Measurements from ENCODE around the gene KCNIP2. TPM values are rescaled to one million over a fixed set of nuclear protein-coding genes. Genes with fewer than 3 reads are reported as not detected.

Gene KCNIP2
- total RNA-seq, 4 donors from 2014 or later, result 1.1 to 5.2 (median 2.2) TPM

DNA sequence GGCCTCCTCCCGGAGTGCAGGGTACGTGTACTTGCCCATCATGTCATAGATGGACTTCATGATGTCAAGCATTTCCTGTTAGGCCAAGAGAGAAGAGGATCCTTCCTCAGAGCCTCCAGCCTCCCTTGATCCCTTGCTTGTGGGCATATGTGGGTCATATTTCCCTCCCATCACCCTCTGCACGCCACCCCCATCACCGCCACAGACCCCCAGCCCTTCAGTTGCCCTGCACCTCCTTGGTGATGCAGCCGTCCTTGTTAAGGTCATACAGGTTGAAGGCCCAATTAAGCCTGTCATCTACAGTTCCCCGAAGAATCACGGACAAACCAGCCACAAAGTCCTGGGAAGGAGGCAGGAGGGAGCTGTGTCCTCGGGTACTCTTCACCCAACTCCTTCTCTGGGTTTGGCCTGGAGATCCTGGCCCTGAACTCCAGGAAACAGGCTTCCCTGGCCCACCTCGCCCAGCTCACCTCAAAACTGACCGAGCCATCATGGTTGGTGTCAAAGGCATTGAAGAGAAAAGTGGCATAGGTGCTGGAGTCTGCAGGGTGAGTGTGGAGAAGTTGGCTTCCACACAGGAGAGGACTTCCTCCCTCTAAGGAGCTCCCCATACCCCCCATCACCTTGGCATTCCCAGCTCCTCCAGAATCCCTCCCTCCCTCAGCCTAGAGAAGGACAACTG lies 15.5 kb downstream of the KCNIP2 start:
- H3K9me3 ChIP-seq, result no peaks in the 10 kb centered on the region
- no peak for DNase-seq
- TF ChIP-seq POLR2A (IDR thresholded peaks at IDR 0.05) (no peak), POLR2AphosphoS5 (IDR thresholded peaks at IDR 0.05) (no peak), EP300 (IDR thresholded peaks at IDR 0.05; ENCODE audit: low read depth) (no peak)
- TF ChIP-seq, protein P1, sequence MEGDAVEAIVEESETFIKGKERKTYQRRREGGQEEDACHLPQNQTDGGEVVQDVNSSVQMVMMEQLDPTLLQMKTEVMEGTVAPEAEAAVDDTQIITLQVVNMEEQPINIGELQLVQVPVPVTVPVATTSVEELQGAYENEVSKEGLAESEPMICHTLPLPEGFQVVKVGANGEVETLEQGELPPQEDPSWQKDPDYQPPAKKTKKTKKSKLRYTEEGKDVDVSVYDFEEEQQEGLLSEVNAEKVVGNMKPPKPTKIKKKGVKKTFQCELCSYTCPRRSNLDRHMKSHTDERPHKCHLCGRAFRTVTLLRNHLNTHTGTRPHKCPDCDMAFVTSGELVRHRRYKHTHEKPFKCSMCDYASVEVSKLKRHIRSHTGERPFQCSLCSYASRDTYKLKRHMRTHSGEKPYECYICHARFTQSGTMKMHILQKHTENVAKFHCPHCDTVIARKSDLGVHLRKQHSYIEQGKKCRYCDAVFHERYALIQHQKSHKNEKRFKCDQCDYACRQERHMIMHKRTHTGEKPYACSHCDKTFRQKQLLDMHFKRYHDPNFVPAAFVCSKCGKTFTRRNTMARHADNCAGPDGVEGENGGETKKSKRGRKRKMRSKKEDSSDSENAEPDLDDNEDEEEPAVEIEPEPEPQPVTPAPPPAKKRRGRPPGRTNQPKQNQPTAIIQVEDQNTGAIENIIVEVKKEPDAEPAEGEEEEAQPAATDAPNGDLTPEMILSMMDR (IDR thresholded peaks at IDR 0.05), result no peak
- peaks cover 4 to 17% (median 11%) of the 10 kb centered on the region in 4 donors for H3K4me1 ChIP-seq
- H3K27me3 ChIP-seq, result no peaks in the 10 kb centered on the region
- H3K27ac ChIP-seq, result no peak overlapping the region
- no peaks in the 10 kb centered on the region for H3K36me3 ChIP-seq
- 80 to 90% methylated on average over 1 to 10 of the region's 10 CpGs for WGBS, 2 donors (ENCODE audit: low coverage in 1 of 2)
- in situ Hi-C loops (cut with MboI; ENCODE audit: low pct_ligation_motif_present in 1 of 4, low pct_unique_long_range_greater_than_20kb in 1 of 4, low sequenced_read_pairs in 3 of 4), result no loop called here
- intact Hi-C loops (cut with DNase I; ENCODE audit: low total_unique reads), result no loop called here
- no peak overlapping the region for H3K4me3 ChIP-seq

DNA sequence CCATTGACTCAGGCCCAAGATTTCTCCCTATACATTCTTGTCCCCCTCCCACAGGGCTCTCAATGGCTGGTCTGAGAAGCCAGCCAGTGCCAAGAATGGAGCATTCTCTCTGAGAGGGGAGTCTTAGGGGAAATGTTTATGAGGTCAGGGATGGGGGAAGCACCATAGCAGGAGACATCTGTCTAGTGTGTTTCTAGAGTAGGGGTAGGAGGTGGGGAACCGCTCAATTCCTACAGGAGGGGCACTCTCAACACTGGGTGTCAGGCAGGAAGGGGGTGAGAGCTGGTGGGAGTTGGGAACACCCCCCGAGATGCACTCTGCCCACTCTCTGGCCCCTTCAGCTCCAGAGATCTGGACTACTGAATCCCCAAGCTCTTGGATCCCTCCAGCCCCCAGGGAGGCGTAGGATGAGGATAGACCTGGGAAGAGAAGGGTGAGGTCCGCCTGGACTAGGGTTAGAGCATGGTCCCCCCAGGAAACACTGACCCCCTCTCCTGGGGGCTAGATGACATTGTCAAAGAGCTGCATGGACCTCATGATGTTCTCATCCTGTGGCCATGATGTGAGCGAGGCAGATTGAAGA lies 16.7 kb downstream of the KCNIP2 start:
- in situ Hi-C loops (cut with MboI; ENCODE audit: low pct_ligation_motif_present in 1 of 4, low pct_unique_long_range_greater_than_20kb in 1 of 4, low sequenced_read_pairs in 3 of 4) (no loop called here), intact Hi-C loops (cut with DNase I; ENCODE audit: low total_unique reads) (no loop called here)
- no peaks in the 10 kb centered on the region for H3K27me3 ChIP-seq
- H3K4me3 ChIP-seq, result no peak overlapping the region
- no peaks in the 10 kb centered on the region for H3K36me3 ChIP-seq
- no peaks in the 10 kb centered on the region for H3K9me3 ChIP-seq
- H3K4me1 ChIP-seq, result peaks cover 4 to 17% (median 11%) of the 10 kb centered on the region in 4 donors
- TF ChIP-seq POLR2A (IDR thresholded peaks at IDR 0.05) (no peak), POLR2AphosphoS5 (IDR thresholded peaks at IDR 0.05) (no peak), EP300 (IDR thresholded peaks at IDR 0.05; ENCODE audit: low read depth) (no peak)
- TF ChIP-seq, protein P1 (IDR thresholded peaks at IDR 0.05), result no peak
- 94 to 100% methylated on average over 3 to 5 of the region's 5 CpGs for WGBS, 2 donors (ENCODE audit: low coverage in 1 of 2)
- DNase-seq, result no peak
- H3K27ac ChIP-seq, result no peak overlapping the region

DNA sequence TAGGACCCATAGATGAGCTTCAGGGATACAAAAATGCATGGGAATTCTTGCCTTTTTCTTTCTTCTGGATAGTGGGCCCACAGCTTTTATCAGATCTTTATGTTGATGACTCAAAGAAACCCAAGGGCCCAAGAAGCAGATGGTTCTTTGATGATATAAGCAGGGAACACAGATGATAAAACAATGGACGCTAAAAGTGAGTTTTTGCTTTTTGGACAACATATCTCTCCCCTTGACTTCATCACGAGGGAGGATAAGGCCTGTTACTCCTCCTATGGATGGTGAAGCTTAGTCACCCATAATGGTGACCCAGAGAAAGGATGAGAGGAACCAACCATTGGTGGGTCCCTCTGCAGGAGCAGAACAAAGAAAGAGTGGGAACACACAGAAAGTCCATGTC lies 18.9 kb downstream of the KCNIP2 start:
- intact Hi-C loops (cut with DNase I; ENCODE audit: low total_unique reads), result no loop called here
- H3K36me3 ChIP-seq, result no peaks in the 10 kb centered on the region

More for the DNA sequence above, 18.9 kb downstream of the KCNIP2 start:
- Histone ChIP-seq H3K27ac (no peak overlapping the region), H3K4me3 (no peak overlapping the region), H3K27me3 (no peaks in the 10 kb centered on the region), H3K4me1 (peaks cover 0 to 6% (median 2%) of the 10 kb centered on the region in 4 donors), H3K9me3 (no peaks in the 10 kb centered on the region)
- DNase-seq, result no peak
- in situ Hi-C loops (cut with MboI; ENCODE audit: low pct_ligation_motif_present in 1 of 4, low pct_unique_long_range_greater_than_20kb in 1 of 4, low sequenced_read_pairs in 3 of 4), result no loop called here
- TF ChIP-seq EP300 (IDR thresholded peaks at IDR 0.05; ENCODE audit: low read depth), result no peak
- TF ChIP-seq, protein P1 (IDR thresholded peaks at IDR 0.05), result no peak
- TF ChIP-seq POLR2A (IDR thresholded peaks at IDR 0.05), result no peak
- TF ChIP-seq POLR2AphosphoS5 (IDR thresholded peaks at IDR 0.05), result no peak
- WGBS, 2 donors (ENCODE audit: low coverage in 1 of 2), result 88 to 100% methylated on average over 2 of the region's 2 CpGs
